ENCODE results near the gene MEIOB.

GRCh38 chr16:1825864-1826690 lies 45.9 kb downstream of the MEIOB start:
- TF ChIP-seq CTCF (IDR thresholded peaks at IDR 0.05) = peak in 2 of 4 experiments; percentile 28 to 36
- no peak for TF ChIP-seq POLR2A (IDR thresholded peaks at IDR 0.05)

All from gastroesophageal sphincter (tissue), 3 donors.